GM13977 (cell line): ENCODE data around the gene SLC38A2.
A peak's percentile ranks its signal among the peaks of the same experiment; 100 is the strongest.

ENCODE experiments used
- DNase-seq: peaks from one replicate; pipeline ENCODE4 v3.0.0; 2012; ENCODE audit warnings: low spot score
- in situ Hi-C: fragments of 300-500 bp; cut with MboI; formaldehyde crosslinking; loops from one replicate; pipeline ENCODE4 v1.12.0; 2022; ENCODE audit warnings: low sequenced_read_pairs, low pct_unique_long_range_greater_than_20kb, mixed read lengths, inconsistent platforms; ENCODE audit not compliant: unreplicated experiment
- TF ChIP-seq, protein P1 (sequence below): IDR thresholded peaks from 2 replicates; pipeline ENCODE4 v1.5.1; 2012; ENCODE audit warnings: mild to moderate bottlenecking, control low read depth; ENCODE audit not compliant: insufficient read depth; ENCODE audit errors: extremely low read depth, missing control alignments

The SLC38A2 gene

DNA sequence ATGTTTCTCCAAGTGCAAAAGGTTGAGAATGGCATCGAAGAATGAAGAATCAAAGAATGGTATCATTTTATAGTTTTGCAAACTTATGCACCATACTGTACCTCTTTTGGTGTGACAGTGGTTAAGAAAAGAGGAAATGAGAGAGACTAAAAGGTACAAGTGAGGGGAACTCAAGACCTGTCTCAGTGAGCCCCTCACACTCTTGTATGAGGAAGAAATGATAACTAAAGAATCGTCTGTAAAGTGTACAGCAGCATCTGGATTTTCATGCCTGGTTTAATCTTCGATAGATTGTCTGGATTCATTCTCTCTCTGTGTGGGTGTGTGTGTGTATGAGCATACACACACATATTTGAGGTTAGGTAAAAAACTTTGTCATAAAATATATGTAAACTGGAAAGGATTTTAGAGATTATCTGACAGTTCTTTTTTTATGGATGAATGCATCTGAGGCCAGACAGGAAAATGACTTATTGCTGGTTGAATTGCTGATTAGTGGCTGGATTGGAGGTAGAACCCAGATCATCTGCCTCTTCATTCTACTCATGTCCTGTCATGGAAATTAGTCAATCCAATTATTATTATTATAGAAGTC lies 16.0 kb upstream of the SLC38A2 start:
- peak; percentile 30 for DNase-seq
- TF ChIP-seq, protein P1, sequence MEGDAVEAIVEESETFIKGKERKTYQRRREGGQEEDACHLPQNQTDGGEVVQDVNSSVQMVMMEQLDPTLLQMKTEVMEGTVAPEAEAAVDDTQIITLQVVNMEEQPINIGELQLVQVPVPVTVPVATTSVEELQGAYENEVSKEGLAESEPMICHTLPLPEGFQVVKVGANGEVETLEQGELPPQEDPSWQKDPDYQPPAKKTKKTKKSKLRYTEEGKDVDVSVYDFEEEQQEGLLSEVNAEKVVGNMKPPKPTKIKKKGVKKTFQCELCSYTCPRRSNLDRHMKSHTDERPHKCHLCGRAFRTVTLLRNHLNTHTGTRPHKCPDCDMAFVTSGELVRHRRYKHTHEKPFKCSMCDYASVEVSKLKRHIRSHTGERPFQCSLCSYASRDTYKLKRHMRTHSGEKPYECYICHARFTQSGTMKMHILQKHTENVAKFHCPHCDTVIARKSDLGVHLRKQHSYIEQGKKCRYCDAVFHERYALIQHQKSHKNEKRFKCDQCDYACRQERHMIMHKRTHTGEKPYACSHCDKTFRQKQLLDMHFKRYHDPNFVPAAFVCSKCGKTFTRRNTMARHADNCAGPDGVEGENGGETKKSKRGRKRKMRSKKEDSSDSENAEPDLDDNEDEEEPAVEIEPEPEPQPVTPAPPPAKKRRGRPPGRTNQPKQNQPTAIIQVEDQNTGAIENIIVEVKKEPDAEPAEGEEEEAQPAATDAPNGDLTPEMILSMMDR, result no peak
- in situ Hi-C loops, result no loop called here

DNA sequence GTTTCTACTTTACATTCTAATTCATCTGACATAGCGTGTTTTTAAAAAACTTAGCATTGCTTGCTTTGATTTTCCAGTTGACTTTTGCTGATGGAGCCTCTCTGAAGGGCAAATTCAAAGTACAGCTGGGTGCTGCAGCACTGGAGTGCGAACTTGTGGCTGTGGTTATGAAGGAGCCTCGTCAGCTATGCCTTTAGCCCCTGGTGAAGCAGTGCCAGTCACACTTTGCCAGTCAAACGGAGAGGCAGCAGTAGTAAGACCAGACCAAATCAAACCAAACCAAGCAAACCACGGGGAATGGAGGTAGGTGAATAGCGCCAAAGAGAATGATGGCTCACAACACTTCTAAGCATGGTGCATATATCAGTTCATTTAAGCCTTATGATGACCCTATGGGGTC lies 15.1 kb upstream of the SLC38A2 start:
- TF ChIP-seq, protein P1, result no peak
- in situ Hi-C loops, result no loop called here
- no peak for DNase-seq

DNA sequence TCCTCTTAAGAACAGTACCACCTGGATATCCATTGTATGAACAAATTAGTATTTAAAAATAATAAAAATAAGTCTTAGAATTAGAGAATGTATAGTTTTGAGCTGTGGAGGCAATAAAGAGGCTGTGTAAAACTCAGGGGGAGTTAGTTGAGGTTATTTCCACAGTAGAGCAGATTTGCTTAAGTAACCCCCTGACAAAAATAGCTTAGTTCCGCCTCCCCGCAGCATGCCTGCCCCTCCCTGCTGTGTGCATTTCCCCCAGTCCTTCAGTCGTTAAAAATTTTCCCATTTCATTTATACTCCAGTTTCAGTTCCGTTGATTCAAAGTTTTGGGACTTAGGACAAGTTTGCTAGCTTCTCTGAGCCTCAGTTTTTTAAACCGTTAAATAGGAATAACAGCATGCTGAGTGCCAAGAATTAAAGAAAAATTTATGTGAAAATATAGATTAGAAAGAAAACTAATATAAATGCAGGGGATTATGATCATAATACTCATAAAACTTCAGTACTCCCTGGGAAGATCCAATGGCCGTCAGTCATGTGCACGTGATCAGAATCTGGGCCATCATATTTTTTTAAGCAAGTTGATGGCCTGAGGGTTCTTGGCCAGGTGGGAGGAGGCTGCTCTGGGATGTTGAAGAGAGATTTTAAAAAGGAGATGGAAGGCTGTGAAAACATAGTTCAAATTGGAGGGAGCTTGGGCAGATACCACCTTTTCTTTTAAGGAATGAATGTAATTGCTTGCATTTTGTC lies 14.5 kb upstream of the SLC38A2 start:
- peak; percentile 34 for DNase-seq
- in situ Hi-C loops, result no loop called here
- TF ChIP-seq, protein P1, result no peak

DNA sequence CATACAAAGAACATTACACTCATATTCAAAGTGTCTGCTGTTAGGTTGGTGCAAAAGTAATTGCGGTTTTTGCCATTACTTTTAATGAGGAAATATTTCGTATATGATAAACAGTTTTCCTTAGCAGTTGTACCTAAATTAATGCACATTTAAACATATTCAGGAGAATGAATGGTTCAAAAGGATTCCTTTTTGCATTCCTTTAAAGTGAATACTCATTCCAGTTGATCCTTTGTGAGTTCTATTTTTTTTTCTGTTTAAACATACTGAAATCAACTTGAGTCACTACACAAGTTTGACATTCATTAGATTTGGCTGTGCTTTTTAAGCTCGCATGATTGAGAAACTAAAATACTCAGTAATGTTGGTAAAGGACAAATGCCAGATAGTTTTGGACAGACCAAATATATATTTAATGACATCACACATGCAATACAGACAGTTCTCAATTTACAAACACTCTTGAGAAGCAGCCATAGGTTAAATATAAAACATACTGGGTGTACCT lies 13.8 kb upstream of the SLC38A2 start:
- TF ChIP-seq, protein P1, result no peak
- in situ Hi-C loops, result no loop called here
- DNase-seq, result no peak

DNA sequence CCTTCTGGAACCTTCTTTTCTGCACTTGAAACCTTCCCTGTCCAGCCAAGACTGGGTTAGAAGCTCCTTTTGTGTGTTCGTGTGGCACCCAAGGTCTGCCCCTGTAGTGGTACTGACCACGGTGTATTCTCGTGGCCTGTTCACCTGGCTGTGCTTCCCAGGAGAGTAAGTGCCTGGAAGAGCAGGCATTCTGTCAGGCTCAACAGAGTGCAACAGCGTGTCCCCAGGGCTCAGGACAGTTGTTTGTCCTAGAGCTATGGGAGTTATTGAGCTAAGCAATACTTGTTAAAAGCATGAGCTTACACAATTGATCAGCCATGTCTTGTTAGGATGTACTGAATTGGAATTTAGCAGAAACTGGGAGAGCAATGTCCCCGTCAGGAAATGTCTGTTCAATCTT lies 12.9 kb upstream of the SLC38A2 start:
- no peak for DNase-seq
- TF ChIP-seq, protein P1, result no peak
- in situ Hi-C loops, result no loop called here

DNA sequence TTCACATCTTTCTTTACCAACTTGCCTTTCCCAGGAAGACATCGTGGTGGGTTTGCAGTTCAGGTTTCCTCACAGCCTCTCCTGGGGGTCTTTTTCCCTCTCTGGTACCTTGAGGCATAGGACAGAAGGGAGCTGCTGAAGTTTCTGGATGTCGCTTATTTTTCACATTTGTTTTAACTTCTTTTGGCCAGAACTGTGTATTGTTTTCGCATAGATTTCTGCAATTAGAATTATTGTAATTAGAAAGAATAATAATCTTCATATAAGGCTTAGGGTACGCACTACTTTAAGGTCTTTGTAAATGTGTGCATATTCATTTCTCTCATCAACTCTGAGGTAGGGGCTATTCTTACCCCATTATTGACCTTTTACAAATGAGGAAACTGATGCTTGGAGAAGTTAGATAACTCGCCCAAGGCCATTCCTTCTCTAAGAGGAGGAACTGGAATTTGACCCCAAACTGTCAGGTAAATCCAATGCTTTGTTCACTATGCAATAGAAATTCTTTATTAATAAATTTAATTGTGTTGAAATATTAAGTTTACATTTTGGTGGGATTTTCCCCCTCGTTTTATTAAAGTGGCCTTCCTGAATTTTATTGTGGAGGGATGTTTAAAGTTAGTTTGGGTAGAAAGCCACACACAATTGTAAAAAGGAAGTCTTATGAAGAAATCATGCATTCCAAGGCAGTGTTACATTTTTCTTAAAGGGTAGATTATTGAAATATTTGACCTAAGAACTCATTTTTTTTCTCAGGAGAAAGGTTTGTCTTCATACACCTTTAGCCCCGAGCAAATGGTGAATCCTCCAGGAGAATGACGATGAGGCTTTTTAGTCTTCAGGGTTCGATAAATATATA lies 12.1 kb upstream of the SLC38A2 start:
- in situ Hi-C loops, result no loop called here
- TF ChIP-seq, protein P1, result no peak
- no peak for DNase-seq
